HK-2 (cell line): ENCODE measurements around the gene YBX2.
A peak's percentile ranks its signal among the peaks of the same experiment; 100 is the strongest.
"Not testable (repeated sequence)": the region's sequence is repeated elsewhere in the genome, so short reads cannot be mapped to it uniquely, and the experiment has no call there.

Source experiments
- DNase-seq: peaks from one replicate; pipeline ENCODE4 v3.0.0-alpha.2; 2018; ENCODE audit not compliant: unreplicated experiment

The YBX2 gene

GRCh38 chr17:7294614-7295153 is at the start of gene YBX2:
YBX2 (minus strand) TSS chr17:7294639; CDS start chr17:7294500, 139 bp downstream.
- DNase-seq, result peak; percentile 97

- DNase-seq, result no peak
Measured at GRCh38 chr17:7343250-7343649, 48.8 kb upstream of the YBX2 start.

GRCh38 chr17:7341842-7342241 is 47.4 kb upstream of the YBX2 start:
- no peak for DNase-seq

GRCh38 chr17:7340179-7340578 is 45.7 kb upstream of the YBX2 start:
- no peak for DNase-seq

- DNase-seq, result not testable (repeated sequence)
Measured at GRCh38 chr17:7337600-7337999, 43.2 kb upstream of the YBX2 start.

- no peak for DNase-seq
Measured at GRCh38 chr17:7336240-7337175, 42.1 kb upstream of the YBX2 start, which contains the start of gene ACAP1. ACAP1 (plus strand) TSS chr17:7336529; CDS start chr17:7336735, 206 bp downstream.

GRCh38 chr17:7335765-7336164 is 41.3 kb upstream of the YBX2 start:
- not testable (repeated sequence) for DNase-seq

- DNase-seq, result no peak
Measured at GRCh38 chr17:7334938-7335538, 40.6 kb upstream of the YBX2 start.

GRCh38 chr17:7332600-7333069 is 38.2 kb upstream of the YBX2 start:
- DNase-seq, result not testable (repeated sequence)

GRCh38 chr17:7332111-7332510 is 37.7 kb upstream of the YBX2 start:
- DNase-seq, result no peak

GRCh38 chr17:7330638-7331015 is 36.2 kb upstream of the YBX2 start:
- no peak for DNase-seq

- peak; percentile 79 for DNase-seq
Measured at GRCh38 chr17:7329997-7330637, 35.7 kb upstream of the YBX2 start.

- peak; percentile 97 for DNase-seq
Measured at GRCh38 chr17:7329374-7329996, 35.0 kb upstream of the YBX2 start.

- DNase-seq, result no peak
Measured at GRCh38 chr17:7328840-7329373, 34.5 kb upstream of the YBX2 start, which contains the start of gene NEURL4. NEURL4 (minus strand) TSS chr17:7329335; CDS start chr17:7329312, 23 bp downstream.

- DNase-seq, result no peak
Measured at GRCh38 chr17:7328009-7328408, 33.6 kb upstream of the YBX2 start.

GRCh38 chr17:7327501-7327900 is 33.1 kb upstream of the YBX2 start:
- DNase-seq, result no peak

GRCh38 chr17:7327056-7327455 is 32.6 kb upstream of the YBX2 start:
- no peak for DNase-seq

- no peak for DNase-seq
Measured at GRCh38 chr17:7326186-7326585, 31.7 kb upstream of the YBX2 start.

GRCh38 chr17:7325031-7325528 is 30.6 kb upstream of the YBX2 start:
- DNase-seq, result no peak

- DNase-seq, result no peak
Measured at GRCh38 chr17:7324438-7324779, 30.0 kb upstream of the YBX2 start.
